Hepatocyte (in vitro differentiated cells): ENCODE measurements around the gene LIN28A. TPM values are rescaled to one million over a fixed set of nuclear protein-coding genes. Genes with fewer than 3 reads are reported as not detected.

ENCODE experiments used
- DNase-seq: peaks from one replicate; pipeline ENCODE4 v3.0.0-alpha.2; 2016; ENCODE audit warnings: low spot score
- H2AFZ ChIP-seq: fragments of 200-600 bp; sonication (generic); 2 replicates; pipeline ENCODE4 v1.6.0; 2016; ENCODE audit warnings: antibody characterized with exemption, mild to moderate bottlenecking
- H3K27ac ChIP-seq: fragments of 200-600 bp; sonication (generic); 2 replicates; pipeline ENCODE4 v1.5.1; 2016; ENCODE audit warnings: mild to moderate bottlenecking
- H3K27me3 ChIP-seq: fragments of 200-600 bp; sonication (generic); 2 replicates; pipeline ENCODE4 v1.6.1; 2016
- H3K36me3 ChIP-seq: fragments of 200-600 bp; sonication (generic); replicated peaks from 2 replicates; pipeline ENCODE4 v1.5.1; 2016; ENCODE audit warnings: low read depth; ENCODE audit not compliant: insufficient read depth
- H3K4me1 ChIP-seq: fragments of 200-600 bp; sonication (generic); 2 replicates; pipeline ENCODE4 v1.5.1; 2016; ENCODE audit warnings: mild to moderate bottlenecking, moderate library complexity; ENCODE audit not compliant: insufficient read depth
- H3K4me2 ChIP-seq: fragments of 200-600 bp; sonication (generic); 2 replicates; pipeline ENCODE4 v1.6.0; 2016
- H3K4me3 ChIP-seq: fragments of 200-600 bp; sonication (generic); 2 replicates; pipeline ENCODE4 v1.5.1; 2016; ENCODE audit warnings: mild to moderate bottlenecking
- H3K79me2 ChIP-seq: fragments of 200-600 bp; sonication (generic); 2 replicates; pipeline ENCODE4 v1.6.0; 2017; ENCODE audit warnings: mild to moderate bottlenecking
- H3K9me2 ChIP-seq: fragments of 200-600 bp; sonication (generic); replicated peaks from 2 replicates; pipeline ENCODE4 v1.6.0; 2017; ENCODE audit warnings: mild to moderate bottlenecking; ENCODE audit not compliant: insufficient read depth
- H3K9me3 ChIP-seq: fragments of 200-600 bp; sonication (generic); 2 replicates; pipeline ENCODE4 v1.5.1; 2016; ENCODE audit warnings: low read depth, mild to moderate bottlenecking
- H4K20me1 ChIP-seq: fragments of 200-600 bp; sonication (generic); 2 replicates; pipeline ENCODE4 v1.6.0; 2016; ENCODE audit warnings: mild to moderate bottlenecking; ENCODE audit not compliant: insufficient read depth, poor library complexity, severe bottlenecking
- EZH2 ChIP-seq: fragments of 200-600 bp; sonication (generic); IDR thresholded peaks from 2 replicates; pipeline ENCODE4 v1.6.1; 2016; ENCODE audit warnings: antibody characterized with exemption, mild to moderate bottlenecking, borderline replicate concordance
- EZH2phosphoT487 ChIP-seq: fragments of 200-600 bp; sonication (generic); IDR thresholded peaks from one replicate; pipeline ENCODE4 v1.6.1; 2018; ENCODE audit warnings: antibody characterized with exemption, mild to moderate bottlenecking, low read depth, moderate library complexity; ENCODE audit not compliant: unreplicated experiment, severe bottlenecking
- WGBS: methylation state at CpG from one replicate; pipeline ENCODE4 v1.1.6; 2016; ENCODE audit warnings: low lambda C conversion rate; ENCODE audit errors: missing lambda C conversion rate; 5-methylcytosine and 5-hydroxymethylcytosine counted together
- polyA plus RNA-seq: library from polyadenylated mRNA; unstranded; fragments of >200 nt; fragmentation: Nextera tagmentation; extraction: Ambion mirVana; gene quantifications from 2 replicates; pipeline ENCODE4 v1.2.1, GENCODE V29; 2016
- total RNA-seq: library from RNA; depleted of rRNA; stranded (reverse); fragments of >200 nt; gene quantifications from 2 replicates; pipeline ENCODE4 v1.2.3, GENCODE V29; 2014
- TF ChIP-seq, protein P1 (sequence below): fragments of 200-600 bp; sonication (generic); IDR thresholded peaks from 2 replicates; pipeline ENCODE4 v1.5.1; 2016; ENCODE audit warnings: antibody characterized with exemption, mild to moderate bottlenecking; ENCODE audit not compliant: poor library complexity

The LIN28A gene
- total and polyA plus RNA-seq, 2 experiments from 2014 or later = 0.13 to 0.43 TPM

- H3K4me2 ChIP-seq = no peak overlapping the region
Measured at GRCh38 chr1:26404641-26405040, 6.0 kb upstream of the LIN28A start.

DNA sequence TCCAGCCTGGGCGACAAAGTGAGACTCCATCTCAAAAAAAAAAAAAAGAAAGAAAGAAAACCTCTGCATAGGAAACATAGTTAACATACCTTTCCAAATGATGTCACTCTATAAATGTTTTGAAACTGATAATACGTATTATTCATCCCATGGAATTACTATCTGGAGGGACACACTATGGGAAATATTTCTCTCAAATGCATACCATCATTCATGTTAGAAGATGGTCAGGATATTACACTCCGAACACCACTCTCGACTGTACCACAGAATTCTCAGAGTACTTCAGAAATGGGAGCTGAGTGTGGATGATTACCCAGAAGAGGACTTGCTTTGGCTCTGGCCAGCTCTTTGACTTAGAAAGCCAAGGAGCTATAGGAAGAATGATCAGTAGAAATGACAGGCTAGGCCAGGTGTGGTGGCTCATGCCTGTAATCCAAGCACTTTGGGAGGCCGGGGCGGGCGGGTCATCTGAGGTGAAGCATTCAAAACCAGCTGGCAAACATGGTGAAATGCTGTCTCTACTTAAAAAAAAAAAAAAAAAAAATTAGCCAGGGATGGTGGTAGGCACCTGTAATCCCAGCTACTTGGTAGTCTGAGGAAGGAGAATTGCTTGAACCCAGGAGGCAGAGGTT, 5.2 kb upstream of the LIN28A start:
- no peaks in the 10 kb centered on the region for H3K9me3 ChIP-seq
- H2AFZ ChIP-seq = no peak overlapping the region
- H3K9me2 ChIP-seq = no peaks in the 10 kb centered on the region
- 77% methylated on average over 7 of the region's 7 CpGs for WGBS
- no peak overlapping the region for H3K4me3 ChIP-seq
- H3K4me1 ChIP-seq = no peaks in the 10 kb centered on the region
- H3K27me3 ChIP-seq = peaks cover 16% of the 10 kb centered on the region
- H3K27ac ChIP-seq = no peak overlapping the region
- no peaks in the 10 kb centered on the region for H3K79me2 ChIP-seq
- DNase-seq = no peak
- no peaks in the 10 kb centered on the region for H4K20me1 ChIP-seq
- no peak overlapping the region for H3K4me2 ChIP-seq
- TF ChIP-seq, protein P1, sequence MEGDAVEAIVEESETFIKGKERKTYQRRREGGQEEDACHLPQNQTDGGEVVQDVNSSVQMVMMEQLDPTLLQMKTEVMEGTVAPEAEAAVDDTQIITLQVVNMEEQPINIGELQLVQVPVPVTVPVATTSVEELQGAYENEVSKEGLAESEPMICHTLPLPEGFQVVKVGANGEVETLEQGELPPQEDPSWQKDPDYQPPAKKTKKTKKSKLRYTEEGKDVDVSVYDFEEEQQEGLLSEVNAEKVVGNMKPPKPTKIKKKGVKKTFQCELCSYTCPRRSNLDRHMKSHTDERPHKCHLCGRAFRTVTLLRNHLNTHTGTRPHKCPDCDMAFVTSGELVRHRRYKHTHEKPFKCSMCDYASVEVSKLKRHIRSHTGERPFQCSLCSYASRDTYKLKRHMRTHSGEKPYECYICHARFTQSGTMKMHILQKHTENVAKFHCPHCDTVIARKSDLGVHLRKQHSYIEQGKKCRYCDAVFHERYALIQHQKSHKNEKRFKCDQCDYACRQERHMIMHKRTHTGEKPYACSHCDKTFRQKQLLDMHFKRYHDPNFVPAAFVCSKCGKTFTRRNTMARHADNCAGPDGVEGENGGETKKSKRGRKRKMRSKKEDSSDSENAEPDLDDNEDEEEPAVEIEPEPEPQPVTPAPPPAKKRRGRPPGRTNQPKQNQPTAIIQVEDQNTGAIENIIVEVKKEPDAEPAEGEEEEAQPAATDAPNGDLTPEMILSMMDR = no peak
- no peak for TF ChIP-seq EZH2phosphoT487
- no peak for TF ChIP-seq EZH2
- no peaks in the 10 kb centered on the region for H3K36me3 ChIP-seq

More at GRCh38 chr1:26404641-26405040, 6.0 kb upstream of the LIN28A start:
- no peak overlapping the region for H3K27ac ChIP-seq
- 78% methylated on average over 2 of the region's 2 CpGs for WGBS
- H4K20me1 ChIP-seq = no peaks in the 10 kb centered on the region
- peaks cover 10% of the 10 kb centered on the region for H3K27me3 ChIP-seq
- H3K4me1 ChIP-seq = no peaks in the 10 kb centered on the region
- no peaks in the 10 kb centered on the region for H3K79me2 ChIP-seq
- H3K9me2 ChIP-seq = no peaks in the 10 kb centered on the region
- no peaks in the 10 kb centered on the region for H3K36me3 ChIP-seq
- TF ChIP-seq, protein P1 = no peak
- no peak for DNase-seq
- no peaks in the 10 kb centered on the region for H3K9me3 ChIP-seq
- H3K4me3 ChIP-seq = no peak overlapping the region
- no peak overlapping the region for H2AFZ ChIP-seq

- Histone ChIP-seq H3K79me2 (no peaks in the 10 kb centered on the region), H2AFZ (no peak overlapping the region), H3K27ac (no peak overlapping the region), H3K4me3 (no peak overlapping the region), H3K4me1 (no peaks in the 10 kb centered on the region), H3K36me3 (no peaks in the 10 kb centered on the region), H3K9me3 (no peaks in the 10 kb centered on the region), H4K20me1 (no peaks in the 10 kb centered on the region), H3K9me2 (no peaks in the 10 kb centered on the region), H3K27me3 (peaks cover 48% of the 10 kb centered on the region), H3K4me2 (no peak overlapping the region)
- peak; percentile 91 for DNase-seq
- 0% methylated on average over 12 of the region's 12 CpGs for WGBS
- TF ChIP-seq, protein P1 = no peak
- peak; percentile 61 for TF ChIP-seq EZH2
- peak; percentile 62 for TF ChIP-seq EZH2phosphoT487
Measured at GRCh38 chr1:26408604-26409003, 2.0 kb upstream of the LIN28A start.
